Natural killer cell (primary cell): ENCODE results near the gene SMIM38. TPM values are rescaled to one million over a fixed set of nuclear protein-coding genes. Genes with fewer than 3 reads are reported as not detected.

ENCODE experiments used
- ATAC-seq, 3 donors: fragments of 150-1000 bp in 2 of 3; fragments of 200-7000 bp in 1 of 3; cut with Tn5 transposase; 1 replicate in 1 of 3; 2 replicates in 2 of 3; pipeline ENCODE4 v1.10.0; 2021; ENCODE audit warnings: mild to moderate bottlenecking in 2 of 3, moderate library complexity in 2 of 3
- DNase-seq, 2 donors: peaks; one replicate each; pipeline versions ENCODE4 v3.0.0 to v3.0.0-alpha.2; 2013 to 2021; ENCODE audit warnings: mixed read lengths in 1 of 2
- H3K27ac ChIP-seq: one replicate; pipeline ENCODE4 v1.5.1; 2013; ENCODE audit warnings: mild to moderate bottlenecking, low read length
- H3K27me3 ChIP-seq: one replicate; pipeline ENCODE4 v1.6.1; 2013; ENCODE audit warnings: low read length; ENCODE audit not compliant: control insufficient read depth, insufficient read depth
- H3K36me3 ChIP-seq: one replicate; pipeline ENCODE4 v1.6.1; 2013; ENCODE audit warnings: low read length; ENCODE audit not compliant: control insufficient read depth, insufficient read depth
- H3K4me1 ChIP-seq: one replicate; pipeline ENCODE4 v1.6.1; 2013; ENCODE audit warnings: low read length; ENCODE audit not compliant: control insufficient read depth, insufficient read depth
- H3K4me3 ChIP-seq: one replicate; pipeline ENCODE4 v1.5.1; 2013; ENCODE audit warnings: low read length
- H3K9me3 ChIP-seq: one replicate; pipeline ENCODE4 v1.6.1; 2013; ENCODE audit warnings: low read length; ENCODE audit not compliant: control insufficient read depth, insufficient read depth
- H3K27ac Mint-ChIP-seq, 2 donors: one replicate each; pipeline ENCODE4 v1.8.0; 2022; ENCODE audit warnings: mild to moderate bottlenecking in 2 of 2, mixed read lengths in 2 of 2, moderate library complexity in 1 of 2
- H3K27me3 Mint-ChIP-seq, 2 donors: one replicate each; pipeline ENCODE4 v1.8.0; 2022; ENCODE audit warnings: low read depth in 2 of 2, mixed read lengths in 2 of 2
- H3K36me3 Mint-ChIP-seq: one replicate; pipeline ENCODE4 v1.8.0; 2022; ENCODE audit warnings: mixed read lengths
- H3K4me1 Mint-ChIP-seq, 2 donors: one replicate each; pipeline ENCODE4 v1.8.0; 2022; ENCODE audit warnings: mixed read lengths in 2 of 2
- H3K4me3 Mint-ChIP-seq: one replicate; pipeline ENCODE4 v1.8.0; 2022; ENCODE audit warnings: mild to moderate bottlenecking, moderate library complexity, mixed read lengths
- H3K9me3 Mint-ChIP-seq, 2 donors: one replicate each; pipeline ENCODE4 v1.8.0; 2022; ENCODE audit warnings: mixed read lengths in 2 of 2
- CTCF ChIP-seq: fragments of 200-600 bp; IDR thresholded peaks from one replicate; pipeline ENCODE4 v1.8.0; 2022; ENCODE audit warnings: antibody characterized with exemption
- WGBS: methylation state at CpG from one replicate; pipeline ENCODE4 v1.1.7; 2013; ENCODE audit warnings: missing lambda C conversion rate; ENCODE audit not compliant: insufficient coverage; 5-methylcytosine and 5-hydroxymethylcytosine counted together
- intact Hi-C: fragments of 100-400 bp; cut with micrococcal nuclease; formaldehyde crosslinking; loops from one replicate; pipeline ENCODE4 v1.14.2; 2022
- total RNA-seq, 4 donors: library from RNA; stranded (reverse); fragments of 120-200 nt in 1 of 4; gene quantifications; one replicate each; pipeline versions ENCODE4 v1.2.3 to v1.2.4, GENCODE V29; 2013 to 2022

The SMIM38 gene
- total RNA-seq, 3 donors from 2014 or later (not counting 1 experiment from before 2014, with no cell fraction given): 0.23 to 0.42 (median 0.40) TPM

GRCh38 chr11:69111624-69112542, 43.9 kb upstream of the SMIM38 start:
- 93% methylated on average over 20 of the region's 20 CpGs for WGBS
- Mint-ChIP-seq H3K36me3 (no peaks in the 10 kb centered on the region), H3K27ac (no peak overlapping the region), H3K4me3 (no peak overlapping the region), H3K27me3 (peaks cover 0 to 7% of the 10 kb centered on the region in 2 donors), H3K9me3 (peaks cover 0 to 6% of the 10 kb centered on the region in 2 donors), H3K4me1 (no peaks in the 10 kb centered on the region)
- H3K27ac ChIP-seq: no peak overlapping the region
- no peak for ATAC-seq
- TF ChIP-seq CTCF: no peak
- H3K4me3 ChIP-seq: no peak overlapping the region
- intact Hi-C loops: no loop called here
- no peak for DNase-seq
- no peaks in the 10 kb centered on the region for H3K9me3 ChIP-seq
- no peaks in the 10 kb centered on the region for H3K4me1 ChIP-seq
- H3K36me3 ChIP-seq: no peaks in the 10 kb centered on the region
- H3K27me3 ChIP-seq: no peaks in the 10 kb centered on the region

GRCh38 chr11:69113226-69113625, 42.5 kb upstream of the SMIM38 start:
- Mint-ChIP-seq H3K9me3 (peaks cover 0 to 6% of the 10 kb centered on the region in 2 donors), H3K4me1 (no peaks in the 10 kb centered on the region), H3K36me3 (no peaks in the 10 kb centered on the region), H3K27me3 (peaks cover 0 to 7% of the 10 kb centered on the region in 2 donors), H3K27ac (no peak overlapping the region), H3K4me3 (no peak overlapping the region)
- TF ChIP-seq CTCF: no peak
- ATAC-seq: no peak
- no peaks in the 10 kb centered on the region for H3K36me3 ChIP-seq
- H3K9me3 ChIP-seq: no peaks in the 10 kb centered on the region
- intact Hi-C loops: no loop called here
- WGBS: 85% methylated on average over 10 of the region's 10 CpGs
- H3K4me1 ChIP-seq: no peaks in the 10 kb centered on the region
- no peak overlapping the region for H3K4me3 ChIP-seq
- no peaks in the 10 kb centered on the region for H3K27me3 ChIP-seq
- H3K27ac ChIP-seq: no peak overlapping the region
- DNase-seq: no peak

- no peaks in the 10 kb centered on the region for H3K4me1 Mint-ChIP-seq
- Histone ChIP-seq H3K27me3 (no peaks in the 10 kb centered on the region), H3K36me3 (no peaks in the 10 kb centered on the region), H3K4me1 (no peaks in the 10 kb centered on the region), H3K4me3 (no peak overlapping the region), H3K27ac (no peak overlapping the region), H3K9me3 (no peaks in the 10 kb centered on the region)
- H3K27me3 Mint-ChIP-seq: peaks cover 0 to 7% of the 10 kb centered on the region in 2 donors
- DNase-seq (no peak), ATAC-seq (no peak)
- H3K27ac Mint-ChIP-seq: no peak overlapping the region
- 85% methylated on average over 22 of the region's 22 CpGs for WGBS
- intact Hi-C loops: no loop called here
- H3K4me3 Mint-ChIP-seq: no peak overlapping the region
- no peak for TF ChIP-seq CTCF
- H3K36me3 Mint-ChIP-seq: no peaks in the 10 kb centered on the region
- peaks cover 0 to 6% of the 10 kb centered on the region in 2 donors for H3K9me3 Mint-ChIP-seq
Measured at GRCh38 chr11:69113646-69114340, 41.9 kb upstream of the SMIM38 start.
